ENCODE measurements around the gene PHLPP1. TPM values are rescaled to one million over a fixed set of nuclear protein-coding genes. Genes with fewer than 3 reads are reported as not detected.

PHLPP1 gene
- total and polyA plus RNA-seq, 2 donors from 2014 or later = 2.9 to 13.0 TPM

GRCh38 chr18:62979176-62979575, 263.8 kb downstream of the PHLPP1 start:
- no peak overlapping the region for H3K9ac ChIP-seq (ENCODE audit: low read length in 3 of 3)
- H3K27me3 ChIP-seq (ENCODE audit: control insufficient read depth, insufficient read depth, low read length) = no peaks in the 10 kb centered on the region
- H3K27ac ChIP-seq (ENCODE audit: low read depth in 2 of 2, low read length in 2 of 2) = no peak overlapping the region
- intact Hi-C loops (cut with DNase I) = loop anchor here (10.0 kb wide), 1 partner anchor 264 kb away; the partner anchor contains the start of gene PHLPP1
- no peaks in the 10 kb centered on the region for H3K9me3 ChIP-seq (ENCODE audit: control insufficient read depth in 2 of 3, insufficient read depth in 1 of 3, low read length in 3 of 3)
- no peak for TF ChIP-seq CTCF (IDR thresholded peaks at IDR 0.05; ENCODE audit: borderline replicate concordance, extremely low read depth, insufficient read depth)
- peaks cover 0 to 3% (median 0%) of the 10 kb centered on the region in 3 donors for H3K4me1 ChIP-seq (ENCODE audit: control insufficient read depth in 2 of 3, insufficient read depth in 2 of 3, low read depth in 1 of 3, low read length in 3 of 3)
- no peak overlapping the region for H3K4me3 ChIP-seq (ENCODE audit: low read length in 3 of 3)
- FAIRE-seq (no peak), DNase-seq (no peak)
- peaks cover 2 to 18% (median 13%) of the 10 kb centered on the region in 3 donors for H3K36me3 ChIP-seq (ENCODE audit: control insufficient read depth in 2 of 3, insufficient read depth in 3 of 3, low read length in 3 of 3)

- Histone ChIP-seq H3K36me3 (ENCODE audit: control insufficient read depth in 2 of 3, insufficient read depth in 3 of 3, low read length in 3 of 3) (peaks cover 2 to 18% (median 12%) of the 10 kb centered on the region in 3 donors), H3K9me3 (ENCODE audit: control insufficient read depth in 2 of 3, insufficient read depth in 1 of 3, low read length in 3 of 3) (no peaks in the 10 kb centered on the region), H3K4me1 (ENCODE audit: control insufficient read depth in 2 of 3, insufficient read depth in 2 of 3, low read depth in 1 of 3, low read length in 3 of 3) (peaks cover 0 to 3% (median 0%) of the 10 kb centered on the region in 3 donors), H3K4me3 (ENCODE audit: low read length in 3 of 3) (no peak overlapping the region), H3K27me3 (ENCODE audit: control insufficient read depth, insufficient read depth, low read length) (no peaks in the 10 kb centered on the region), H3K27ac (ENCODE audit: low read depth in 2 of 2, low read length in 2 of 2) (no peak overlapping the region), H3K9ac (ENCODE audit: low read length in 3 of 3) (no peak overlapping the region)
- no peak for TF ChIP-seq CTCF (IDR thresholded peaks at IDR 0.05; ENCODE audit: borderline replicate concordance, extremely low read depth, insufficient read depth)
- FAIRE-seq (no peak), DNase-seq (no peak)
- intact Hi-C loops (cut with DNase I) = loop anchor here (5.0 to 10.0 kb wide), 2 partner anchors 265 to 388 kb away; partner anchors contain the start of gene PHLPP1
Observed at GRCh38 chr18:62979900-62980299, 264.6 kb downstream of the PHLPP1 start.

- Histone ChIP-seq H3K9me3 (ENCODE audit: control insufficient read depth in 2 of 3, insufficient read depth in 1 of 3, low read length in 3 of 3) (no peaks in the 10 kb centered on the region), H3K9ac (ENCODE audit: low read length in 3 of 3) (no peak overlapping the region), H3K27me3 (ENCODE audit: control insufficient read depth, insufficient read depth, low read length) (no peaks in the 10 kb centered on the region), H3K27ac (ENCODE audit: low read depth in 2 of 2, low read length in 2 of 2) (no peak overlapping the region), H3K4me3 (ENCODE audit: low read length in 3 of 3) (no peak overlapping the region), H3K4me1 (ENCODE audit: control insufficient read depth in 2 of 3, insufficient read depth in 2 of 3, low read depth in 1 of 3, low read length in 3 of 3) (peaks cover 0 to 3% (median 0%) of the 10 kb centered on the region in 3 donors), H3K36me3 (ENCODE audit: control insufficient read depth in 2 of 3, insufficient read depth in 3 of 3, low read length in 3 of 3) (peaks cover 0 to 6% (median 5%) of the 10 kb centered on the region in 3 donors)
- no peak for TF ChIP-seq CTCF (IDR thresholded peaks at IDR 0.05; ENCODE audit: borderline replicate concordance, extremely low read depth, insufficient read depth)
- DNase-seq (no peak), FAIRE-seq (no peak)
- intact Hi-C loops (cut with DNase I) = loop anchor here (5.0 kb wide), 1 partner anchor 389 kb away; no protein-coding TSS in a partner anchor
Observed at GRCh38 chr18:62981566-62981965, 266.2 kb downstream of the PHLPP1 start.

Measured in kidney (tissue), 14 donors.